Activated CD8-positive, alpha-beta T cell treated with anti-CD3 and anti-CD28 coated beads, Interleukin-2, amount 10 ng/mL, durations not matched to agents 7 days and 5 days (primary cell): ENCODE results near the gene SLC39A3. TPM values are rescaled to one million over a fixed set of nuclear protein-coding genes. Genes with fewer than 3 reads are reported as not detected.
"Not testable (repeated sequence)": the region's sequence is repeated elsewhere in the genome, so short reads cannot be mapped to it uniquely, and the experiment has no call there.

Source experiments
- ATAC-seq: fragments of 150-1000 bp; cut with Tn5 transposase; one replicate; pipeline ENCODE4 v1.10.0; 2021; ENCODE audit warnings: moderate library complexity
- CTCF ChIA-PET: fragments of 350-600 bp; sonication (Branson Sonifier 250); formaldehyde crosslinking; loops from one replicate; lab custom pipeline; 2021; ENCODE audit warnings: antibody characterized with exemption; lab: Charles Lee
- POLR2A ChIA-PET: fragments of 350-600 bp; sonication (Branson Sonifier 250); formaldehyde crosslinking; loops from one replicate; lab custom pipeline; 2021; ENCODE audit warnings: antibody characterized with exemption; lab: Charles Lee
- DNase-seq: peaks from one replicate; pipeline ENCODE4 v3.0.0-alpha.2; 2020
- H3K27ac Mint-ChIP-seq: one replicate; pipeline ENCODE4 v1.8.0; 2021; ENCODE audit warnings: mild to moderate bottlenecking, mixed read lengths
- H3K27me3 Mint-ChIP-seq: one replicate; pipeline ENCODE4 v1.8.0; 2021; ENCODE audit warnings: low read depth, mixed read lengths
- H3K36me3 Mint-ChIP-seq: one replicate; pipeline ENCODE4 v1.8.0; 2021; ENCODE audit warnings: low read depth, mixed read lengths
- H3K4me1 Mint-ChIP-seq: one replicate; pipeline ENCODE4 v1.8.0; 2021; ENCODE audit warnings: low read depth, mixed read lengths
- H3K4me3 Mint-ChIP-seq: one replicate; pipeline ENCODE4 v1.8.0; 2021; ENCODE audit warnings: mild to moderate bottlenecking, mixed read lengths
- H3K9me3 Mint-ChIP-seq: one replicate; pipeline ENCODE4 v1.8.0; 2022; ENCODE audit warnings: mixed read lengths; ENCODE audit not compliant: insufficient read depth
- total RNA-seq, 2 experiments: library from RNA; stranded (reverse); gene quantifications; one replicate each; pipeline ENCODE4 v1.2.3, GENCODE V29; 2021

Gene SLC39A3
- total RNA-seq, 2 experiments from 2014 or later = 28.1 to 38.2 TPM

DNA sequence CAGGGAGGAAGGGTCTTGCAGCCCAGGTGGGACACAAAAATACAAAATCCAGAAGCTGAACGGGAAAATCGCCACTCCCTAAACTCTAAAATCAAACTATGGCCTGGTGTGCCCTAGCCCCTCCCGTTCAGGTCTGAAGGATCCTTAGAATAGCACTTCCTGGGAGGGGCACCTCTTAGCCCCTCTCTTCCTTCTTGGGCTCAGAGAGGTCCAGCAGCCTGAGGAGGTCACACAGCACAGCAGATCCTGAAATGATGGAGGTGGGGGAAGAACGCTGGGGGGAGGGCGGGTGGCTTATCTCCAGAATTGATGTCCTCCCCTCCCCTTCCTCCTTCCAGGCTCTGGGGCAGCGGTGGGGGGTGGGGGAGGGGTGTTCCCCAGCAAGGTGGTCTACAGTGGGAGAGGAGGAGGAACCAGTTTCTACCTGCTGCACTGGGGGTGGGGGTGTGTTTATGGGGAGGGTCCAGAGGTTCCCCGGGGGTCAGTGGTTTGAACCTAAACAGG, 20.5 kb downstream of the SLC39A3 start:
- Mint-ChIP-seq H3K27me3 (peaks cover 19% of the 10 kb centered on the region), H3K9me3 (peaks cover 8% of the 10 kb centered on the region), H3K4me3 (no peak overlapping the region), H3K27ac (no peak overlapping the region), H3K4me1 (no peaks in the 10 kb centered on the region), H3K36me3 (peaks cover 3% of the 10 kb centered on the region)
- CTCF ChIA-PET = no interaction called here
- POLR2A ChIA-PET = no interaction called here
- ATAC-seq = no peak
- DNase-seq = no peak

DNA sequence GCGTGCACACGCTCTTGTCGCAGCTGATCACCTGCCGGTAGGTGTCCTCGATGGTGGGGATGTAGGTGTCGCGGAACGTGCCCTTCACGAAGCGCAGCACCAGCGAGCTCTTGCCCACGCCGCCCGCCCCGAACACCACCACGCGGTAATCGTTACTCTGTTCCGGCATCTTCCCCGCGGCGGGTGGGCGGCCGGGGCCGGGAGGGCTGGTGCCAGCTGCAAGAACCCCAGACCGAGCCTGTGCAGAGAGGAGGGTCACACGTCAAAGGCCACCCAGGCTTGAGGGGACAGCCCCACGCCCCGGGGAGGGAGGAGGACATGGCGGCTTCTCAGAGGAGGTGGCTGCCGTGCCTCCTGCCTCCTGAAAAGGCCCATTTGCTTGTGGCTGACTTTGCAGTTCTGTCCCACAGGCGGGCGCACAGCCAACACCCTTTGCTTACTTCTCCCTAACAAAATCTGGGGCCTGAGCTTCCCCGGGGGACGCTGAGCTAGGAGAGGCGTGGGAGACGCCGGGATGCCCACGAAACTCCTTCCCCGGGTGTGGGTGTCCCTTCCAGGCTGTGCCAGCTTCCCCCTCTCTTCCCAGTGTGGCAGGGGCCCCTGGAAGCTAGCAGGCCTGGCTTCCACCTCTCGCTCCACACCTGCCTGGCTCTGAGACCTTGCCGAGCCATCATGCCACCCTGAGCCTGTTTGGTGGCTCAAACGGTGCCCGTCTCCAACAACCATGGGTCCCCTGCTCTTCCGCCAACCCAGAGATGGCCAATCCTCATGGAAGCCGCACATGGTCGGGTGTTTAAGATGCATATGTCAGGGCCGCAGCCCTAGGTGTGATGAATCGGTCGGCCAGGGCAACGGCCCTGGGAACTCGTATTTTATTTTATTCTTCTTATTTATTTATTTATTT, 21.9 kb downstream of the SLC39A3 start:
- no peak overlapping the region for H3K27ac Mint-ChIP-seq
- POLR2A ChIA-PET = no interaction called here
- DNase-seq (no peak), ATAC-seq (no peak)
- peaks cover 19% of the 10 kb centered on the region for H3K27me3 Mint-ChIP-seq
- H3K36me3 Mint-ChIP-seq = peaks cover 3% of the 10 kb centered on the region
- H3K4me3 Mint-ChIP-seq = no peak overlapping the region
- no peaks in the 10 kb centered on the region for H3K4me1 Mint-ChIP-seq
- CTCF ChIA-PET = no interaction called here
- peaks cover 8% of the 10 kb centered on the region for H3K9me3 Mint-ChIP-seq

- peaks cover 14% of the 10 kb centered on the region for H3K27me3 Mint-ChIP-seq
- ChIA-PET POLR2A (no interaction called here), CTCF (interaction anchor here (0.6 kb wide), 1 partner anchor 27 kb away, joined by 4 read pairs; no protein-coding TSS in a partner anchor)
- DNase-seq (no peak), ATAC-seq (no peak)
- no peak overlapping the region for H3K27ac Mint-ChIP-seq
- no peak overlapping the region for H3K4me3 Mint-ChIP-seq
- peaks cover 3% of the 10 kb centered on the region for H3K36me3 Mint-ChIP-seq
- peaks cover 8% of the 10 kb centered on the region for H3K9me3 Mint-ChIP-seq
- no peaks in the 10 kb centered on the region for H3K4me1 Mint-ChIP-seq
Measured at GRCh38 chr19:2716722-2717637, 22.8 kb downstream of the SLC39A3 start.

DNA sequence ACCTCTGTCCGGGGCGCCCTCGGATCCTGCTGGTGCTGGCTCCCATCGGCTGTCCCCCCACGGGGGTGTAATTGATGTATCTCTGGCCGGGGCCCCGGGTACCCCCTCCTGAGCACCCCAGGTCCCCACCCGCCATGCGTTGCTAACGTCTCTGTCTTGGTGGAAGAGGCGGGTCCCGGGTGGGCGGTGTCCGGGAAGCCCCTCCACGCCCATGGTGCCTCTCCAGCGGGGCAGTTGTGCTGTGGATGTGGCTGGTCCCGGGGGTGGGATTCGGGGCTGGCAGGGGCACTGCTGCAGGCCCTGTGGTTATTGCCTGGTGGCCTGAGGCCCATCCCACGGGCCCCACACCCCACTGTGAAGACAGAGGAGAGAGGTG, 23.6 kb downstream of the SLC39A3 start:
- POLR2A ChIA-PET = no interaction called here
- Mint-ChIP-seq H3K9me3 (peaks cover 8% of the 10 kb centered on the region), H3K27me3 (peaks cover 10% of the 10 kb centered on the region), H3K27ac (no peak overlapping the region), H3K36me3 (peaks cover 3% of the 10 kb centered on the region), H3K4me1 (no peaks in the 10 kb centered on the region), H3K4me3 (no peak overlapping the region)
- ATAC-seq (no peak), DNase-seq (no peak)
- CTCF ChIA-PET = no interaction called here

- Mint-ChIP-seq H3K27me3 (peaks cover 10% of the 10 kb centered on the region), H3K36me3 (peaks cover 3% of the 10 kb centered on the region), H3K4me1 (no peaks in the 10 kb centered on the region), H3K9me3 (peaks cover 8% of the 10 kb centered on the region), H3K4me3 (no peak overlapping the region), H3K27ac (no peak overlapping the region)
- ChIA-PET CTCF (no interaction called here), POLR2A (no interaction called here)
- no peak for ATAC-seq
- DNase-seq = no peak
Measured at GRCh38 chr19:2715470-2716274, 24.1 kb downstream of the SLC39A3 start.

GRCh38 chr19:2714531-2715269, 25.1 kb downstream of the SLC39A3 start:
- H3K27ac Mint-ChIP-seq = no peak overlapping the region
- no peak for ATAC-seq
- peaks cover 8% of the 10 kb centered on the region for H3K9me3 Mint-ChIP-seq
- no peak for DNase-seq
- H3K4me1 Mint-ChIP-seq = no peaks in the 10 kb centered on the region
- ChIA-PET CTCF (no interaction called here), POLR2A (no interaction called here)
- peaks cover 4% of the 10 kb centered on the region for H3K27me3 Mint-ChIP-seq
- no peak overlapping the region for H3K4me3 Mint-ChIP-seq
- H3K36me3 Mint-ChIP-seq = peaks cover 3% of the 10 kb centered on the region

DNA sequence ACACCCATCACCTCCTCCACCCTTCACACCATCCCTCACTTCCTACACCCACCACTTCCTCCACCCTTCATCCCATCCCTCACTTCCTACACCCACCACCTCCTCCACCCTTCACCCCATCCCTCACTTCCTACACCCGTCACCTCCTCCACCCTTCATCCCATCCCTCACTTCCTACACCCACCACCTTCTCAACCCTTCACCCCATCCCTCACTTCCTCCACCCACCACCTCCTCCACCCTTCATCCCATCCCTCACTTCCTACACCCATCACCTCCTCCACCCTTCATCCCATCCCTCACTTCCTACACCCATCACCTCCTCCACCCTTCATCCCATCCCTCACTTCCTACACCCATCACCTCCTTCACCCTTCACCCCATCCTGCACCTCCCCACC, 25.7 kb downstream of the SLC39A3 start:
- CTCF ChIA-PET, POLR2A ChIA-PET, H3K36me3 Mint-ChIP-seq, H3K4me1 Mint-ChIP-seq, H3K4me3 Mint-ChIP-seq, ATAC-seq, H3K27ac Mint-ChIP-seq, DNase-seq, H3K27me3 Mint-ChIP-seq, H3K9me3 Mint-ChIP-seq: not testable (repeated sequence)

DNA sequence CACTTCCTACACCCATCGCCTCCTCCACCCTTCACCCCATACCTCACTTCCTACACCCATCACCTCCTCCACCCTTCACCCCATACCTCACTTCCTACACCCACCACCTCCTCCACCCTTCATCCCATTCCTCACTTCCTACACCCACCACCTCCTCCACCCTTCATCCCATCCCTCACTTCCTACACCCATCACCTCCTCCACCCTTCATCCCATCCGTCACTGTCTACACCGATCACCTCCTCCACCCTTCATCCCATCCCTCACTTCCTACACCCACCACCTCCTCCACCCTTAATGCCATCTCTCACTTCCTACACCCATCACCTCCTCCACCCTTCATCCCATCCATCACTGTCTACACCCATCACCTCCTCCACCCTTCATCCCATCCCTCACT, 26.6 kb downstream of the SLC39A3 start:
- H3K27ac Mint-ChIP-seq, CTCF ChIA-PET, ATAC-seq, H3K36me3 Mint-ChIP-seq, H3K27me3 Mint-ChIP-seq, H3K4me3 Mint-ChIP-seq, H3K9me3 Mint-ChIP-seq, H3K4me1 Mint-ChIP-seq, DNase-seq: not testable (repeated sequence)
- POLR2A ChIA-PET = interaction anchor here (1.0 kb wide), 1 partner anchor 13 kb away, joined by 4 read pairs; no protein-coding TSS in a partner anchor

DNA sequence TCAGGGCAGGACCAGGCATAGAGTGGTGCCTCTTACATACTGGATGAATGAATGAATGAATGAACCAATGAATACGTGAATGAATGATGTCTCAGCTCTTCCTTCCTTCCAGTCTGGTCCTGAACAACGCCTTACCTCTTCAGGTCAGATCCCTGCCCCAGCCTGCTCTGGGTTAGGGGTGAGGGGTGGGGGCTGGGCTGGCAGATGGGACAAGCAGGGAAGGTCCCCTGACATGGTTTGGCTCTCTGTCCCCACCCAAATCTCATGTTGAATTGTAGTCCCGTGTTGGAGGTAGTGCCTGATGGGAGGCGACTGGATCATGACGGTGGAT, 28.0 kb downstream of the SLC39A3 start:
- CTCF ChIA-PET = no interaction called here
- no peak for ATAC-seq

DNA sequence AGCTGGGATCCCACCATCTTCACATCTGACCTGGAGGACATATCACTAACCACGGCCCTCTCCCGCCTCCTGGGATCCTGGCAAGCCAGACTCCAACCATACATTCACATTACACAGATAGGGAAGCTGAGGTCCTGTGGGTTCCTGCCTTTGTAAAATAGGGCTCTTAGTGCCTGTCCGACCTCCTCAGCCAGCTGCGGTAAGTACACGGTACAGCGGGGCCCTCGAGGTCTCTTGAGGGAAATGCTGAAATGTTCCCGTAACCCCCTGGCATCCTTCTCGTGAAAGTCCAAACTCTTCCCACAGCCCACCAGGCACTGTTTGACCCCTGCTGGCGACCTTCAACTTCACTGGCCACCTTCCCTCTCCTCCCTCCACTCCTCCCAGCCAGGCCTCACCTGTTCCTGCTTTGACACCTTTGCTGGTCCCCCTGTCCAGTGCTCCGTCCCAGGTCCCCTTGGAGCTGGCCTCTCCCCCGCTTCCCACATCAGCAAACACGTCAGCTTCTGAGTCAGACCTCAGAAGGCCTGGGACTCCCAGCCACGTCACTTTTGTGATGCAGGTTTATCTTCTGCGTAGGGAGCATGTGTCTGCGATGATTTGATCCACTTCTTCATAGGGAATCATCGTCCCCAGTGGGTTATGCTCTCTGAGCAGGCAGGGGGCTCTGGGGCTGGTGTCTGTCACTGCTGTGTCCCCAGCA, 28.5 kb downstream of the SLC39A3 start:
- Mint-ChIP-seq H3K4me3 (no peak overlapping the region), H3K27me3 (no peaks in the 10 kb centered on the region), H3K27ac (no peak overlapping the region), H3K36me3 (peaks cover 3% of the 10 kb centered on the region), H3K4me1 (no peaks in the 10 kb centered on the region), H3K9me3 (peaks cover 8% of the 10 kb centered on the region)
- no peak for ATAC-seq
- ChIA-PET POLR2A (no interaction called here), CTCF (no interaction called here)
- no peak for DNase-seq

More for the DNA sequence above, 28.0 kb downstream of the SLC39A3 start:
- Mint-ChIP-seq H3K4me3 (no peak overlapping the region), H3K36me3 (peaks cover 3% of the 10 kb centered on the region), H3K9me3 (peaks cover 8% of the 10 kb centered on the region), H3K27me3 (no peaks in the 10 kb centered on the region), H3K27ac (no peak overlapping the region), H3K4me1 (no peaks in the 10 kb centered on the region)
- POLR2A ChIA-PET = no interaction called here
- no peak for DNase-seq
